Measurements from ENCODE around the gene RAB27A. TPM values are rescaled to one million over a fixed set of nuclear protein-coding genes. Genes with fewer than 3 reads are reported as not detected.
"Not testable (repeated sequence)": the region's sequence is repeated elsewhere in the genome, so short reads cannot be mapped to it uniquely, and the experiment has no call there.

RAB27A gene
- polyA plus RNA-seq, 1 donor: 28.1 TPM

GRCh38 chr15:55267401-55268175 is 22.0 kb downstream of the RAB27A start:
- no peaks in the 10 kb centered on the region for H3K36me3 ChIP-seq (ENCODE audit: control insufficient read depth, insufficient read depth, low read length)
- WGBS (ENCODE audit: insufficient coverage, low lambda C conversion rate): 0% methylated on average over 1 of the region's 10 CpGs
- peak in 1 of 2 donors; percentile 44 for DNase-seq
- H3K9me3 ChIP-seq (ENCODE audit: control insufficient read depth, low read depth, low read length): no peaks in the 10 kb centered on the region
- H3K27ac ChIP-seq (ENCODE audit: low read length): no peak overlapping the region
- no peaks in the 10 kb centered on the region for H3K4me1 ChIP-seq (ENCODE audit: control insufficient read depth, insufficient read depth, low read length)
- H3K27me3 ChIP-seq (ENCODE audit: control insufficient read depth, insufficient read depth, low read length): no peaks in the 10 kb centered on the region
- H3K4me3 ChIP-seq (ENCODE audit: low read length): no peak overlapping the region

DNA sequence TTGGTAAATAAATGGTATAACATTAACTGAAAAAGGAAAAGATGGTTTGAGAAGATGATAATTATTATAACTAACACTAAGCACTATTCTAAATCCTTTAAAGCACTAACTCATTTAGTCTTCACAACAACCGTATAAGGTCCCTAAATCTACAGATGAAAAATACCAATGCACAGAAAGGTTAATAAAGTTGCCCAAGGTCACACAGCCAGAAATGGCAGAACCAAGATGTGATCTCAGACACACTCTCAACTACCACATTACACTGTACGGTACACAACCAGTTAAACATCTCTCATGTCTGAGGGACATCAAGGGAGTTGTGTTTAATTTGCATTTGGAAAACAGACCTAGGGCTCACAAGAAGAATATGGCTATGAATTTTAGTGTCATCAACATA is 23.1 kb downstream of the RAB27A start:
- no peak for DNase-seq
- no peaks in the 10 kb centered on the region for H3K27me3 ChIP-seq (ENCODE audit: control insufficient read depth, insufficient read depth, low read length)
- no peak overlapping the region for H3K4me3 ChIP-seq (ENCODE audit: low read length)
- H3K36me3 ChIP-seq (ENCODE audit: control insufficient read depth, insufficient read depth, low read length): no peaks in the 10 kb centered on the region
- no peak overlapping the region for H3K27ac ChIP-seq (ENCODE audit: low read length)
- no CpG with 5 or more reads among the region's 2 CpGs for WGBS (ENCODE audit: insufficient coverage, low lambda C conversion rate)
- no peaks in the 10 kb centered on the region for H3K9me3 ChIP-seq (ENCODE audit: control insufficient read depth, low read depth, low read length)
- no peaks in the 10 kb centered on the region for H3K4me1 ChIP-seq (ENCODE audit: control insufficient read depth, insufficient read depth, low read length)

DNA sequence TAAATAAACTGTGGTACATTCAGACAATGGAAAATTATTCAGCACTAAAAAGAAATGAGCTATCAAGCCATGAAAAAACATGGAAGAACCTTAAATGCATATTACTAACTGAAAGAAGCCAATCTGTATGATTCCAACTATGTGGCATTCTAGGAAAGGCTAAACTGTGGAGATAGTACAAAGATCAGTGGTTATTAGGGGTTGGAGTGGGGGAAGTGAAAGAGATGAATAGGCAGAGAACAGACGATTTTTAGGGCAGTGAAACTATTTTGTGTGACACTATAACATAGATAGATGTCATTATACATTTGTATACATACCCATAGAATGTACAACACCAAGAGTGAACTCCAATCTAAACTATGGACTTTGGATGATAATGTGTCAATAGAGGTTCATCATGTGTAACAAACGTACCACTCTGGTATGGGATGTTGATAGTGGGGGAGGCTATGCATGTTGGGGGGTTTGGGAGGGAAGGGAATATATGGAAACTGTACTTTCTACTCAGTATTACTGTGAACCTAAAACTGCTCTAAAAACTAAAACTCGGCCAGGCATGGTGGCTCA is 29.0 kb downstream of the RAB27A start:
- DNase-seq: no peak
- WGBS (ENCODE audit: insufficient coverage, low lambda C conversion rate): no CpG with 5 or more reads among the region's 3 CpGs
- Histone ChIP-seq H3K9me3 (ENCODE audit: control insufficient read depth, low read depth, low read length) (no peaks in the 10 kb centered on the region), H3K4me1 (ENCODE audit: control insufficient read depth, insufficient read depth, low read length) (no peaks in the 10 kb centered on the region), H3K27ac (ENCODE audit: low read length) (no peak overlapping the region), H3K27me3 (ENCODE audit: control insufficient read depth, insufficient read depth, low read length) (no peaks in the 10 kb centered on the region), H3K36me3 (ENCODE audit: control insufficient read depth, insufficient read depth, low read length) (no peaks in the 10 kb centered on the region), H3K4me3 (ENCODE audit: low read length) (no peak overlapping the region)

DNA sequence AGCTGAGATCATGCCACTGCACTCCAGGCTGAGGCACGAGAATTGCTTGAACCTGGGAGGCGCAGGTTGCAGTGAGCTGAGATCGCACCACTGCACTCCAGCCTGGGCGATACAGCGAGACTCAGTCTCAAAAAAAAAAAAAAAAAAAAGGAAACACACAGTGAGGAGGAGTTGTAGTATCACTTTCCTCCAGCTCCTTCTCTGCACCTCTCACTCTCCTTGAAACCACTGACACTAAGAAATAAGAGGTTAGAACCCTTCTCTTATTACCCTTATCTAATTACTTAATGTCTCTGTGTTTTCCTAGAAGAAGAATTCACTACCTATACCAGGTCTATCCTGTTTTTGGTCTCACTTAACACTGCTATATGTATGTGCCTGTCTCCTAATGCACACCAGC is 31.7 kb downstream of the RAB27A start:
- Histone ChIP-seq H3K27me3 (ENCODE audit: control insufficient read depth, insufficient read depth, low read length) (no peaks in the 10 kb centered on the region), H3K4me3 (ENCODE audit: low read length) (no peak overlapping the region), H3K36me3 (ENCODE audit: control insufficient read depth, insufficient read depth, low read length) (no peaks in the 10 kb centered on the region), H3K27ac (ENCODE audit: low read length) (no peak overlapping the region), H3K4me1 (ENCODE audit: control insufficient read depth, insufficient read depth, low read length) (no peaks in the 10 kb centered on the region), H3K9me3 (ENCODE audit: control insufficient read depth, low read depth, low read length) (no peaks in the 10 kb centered on the region)
- WGBS (ENCODE audit: insufficient coverage, low lambda C conversion rate): no CpG with 5 or more reads among the region's 5 CpGs
- DNase-seq: no peak

- H3K4me3 ChIP-seq (ENCODE audit: low read length): no peak overlapping the region
- no peak overlapping the region for H3K27ac ChIP-seq (ENCODE audit: low read length)
- no peaks in the 10 kb centered on the region for H3K4me1 ChIP-seq (ENCODE audit: control insufficient read depth, insufficient read depth, low read length)
- no peaks in the 10 kb centered on the region for H3K27me3 ChIP-seq (ENCODE audit: control insufficient read depth, insufficient read depth, low read length)
- DNase-seq: no peak
- H3K36me3 ChIP-seq (ENCODE audit: control insufficient read depth, insufficient read depth, low read length): no peaks in the 10 kb centered on the region
- H3K9me3 ChIP-seq (ENCODE audit: control insufficient read depth, low read depth, low read length): no peaks in the 10 kb centered on the region
- WGBS (ENCODE audit: insufficient coverage, low lambda C conversion rate): no CpG with 5 or more reads among the region's 1 CpG
These were observed 32.5 kb downstream of the RAB27A start for GRCh38 chr15:55257012-55257670.

GRCh38 chr15:55256281-55257011 is 33.2 kb downstream of the RAB27A start:
- H3K27ac ChIP-seq (ENCODE audit: low read length): no peak overlapping the region
- no peaks in the 10 kb centered on the region for H3K4me1 ChIP-seq (ENCODE audit: control insufficient read depth, insufficient read depth, low read length)
- no CpG with 5 or more reads among the region's 4 CpGs for WGBS (ENCODE audit: insufficient coverage, low lambda C conversion rate)
- H3K36me3 ChIP-seq (ENCODE audit: control insufficient read depth, insufficient read depth, low read length): no peaks in the 10 kb centered on the region
- no peaks in the 10 kb centered on the region for H3K9me3 ChIP-seq (ENCODE audit: control insufficient read depth, low read depth, low read length)
- H3K27me3 ChIP-seq (ENCODE audit: control insufficient read depth, insufficient read depth, low read length): no peaks in the 10 kb centered on the region
- no peak for DNase-seq
- no peak overlapping the region for H3K4me3 ChIP-seq (ENCODE audit: low read length)

GRCh38 chr15:55255714-55256113 is 33.9 kb downstream of the RAB27A start:
- Histone ChIP-seq H3K27ac (ENCODE audit: low read length) (no peak overlapping the region), H3K36me3 (ENCODE audit: control insufficient read depth, insufficient read depth, low read length) (no peaks in the 10 kb centered on the region), H3K27me3 (ENCODE audit: control insufficient read depth, insufficient read depth, low read length) (no peaks in the 10 kb centered on the region), H3K4me3 (ENCODE audit: low read length) (no peak overlapping the region), H3K9me3 (ENCODE audit: control insufficient read depth, low read depth, low read length) (no peaks in the 10 kb centered on the region), H3K4me1 (ENCODE audit: control insufficient read depth, insufficient read depth, low read length) (no peaks in the 10 kb centered on the region)
- no peak for DNase-seq
- 92% methylated on average over 2 of the region's 5 CpGs for WGBS (ENCODE audit: insufficient coverage, low lambda C conversion rate)

GRCh38 chr15:55254916-55255679 is 34.5 kb downstream of the RAB27A start:
- no peak for DNase-seq
- no peaks in the 10 kb centered on the region for H3K9me3 ChIP-seq (ENCODE audit: control insufficient read depth, low read depth, low read length)
- H3K4me1 ChIP-seq (ENCODE audit: control insufficient read depth, insufficient read depth, low read length): peaks cover 1% of the 10 kb centered on the region
- no peaks in the 10 kb centered on the region for H3K27me3 ChIP-seq (ENCODE audit: control insufficient read depth, insufficient read depth, low read length)
- WGBS (ENCODE audit: insufficient coverage, low lambda C conversion rate): 100% methylated on average over 1 of the region's 4 CpGs
- no peak overlapping the region for H3K4me3 ChIP-seq (ENCODE audit: low read length)
- H3K27ac ChIP-seq (ENCODE audit: low read length): no peak overlapping the region
- H3K36me3 ChIP-seq (ENCODE audit: control insufficient read depth, insufficient read depth, low read length): no peaks in the 10 kb centered on the region

DNA sequence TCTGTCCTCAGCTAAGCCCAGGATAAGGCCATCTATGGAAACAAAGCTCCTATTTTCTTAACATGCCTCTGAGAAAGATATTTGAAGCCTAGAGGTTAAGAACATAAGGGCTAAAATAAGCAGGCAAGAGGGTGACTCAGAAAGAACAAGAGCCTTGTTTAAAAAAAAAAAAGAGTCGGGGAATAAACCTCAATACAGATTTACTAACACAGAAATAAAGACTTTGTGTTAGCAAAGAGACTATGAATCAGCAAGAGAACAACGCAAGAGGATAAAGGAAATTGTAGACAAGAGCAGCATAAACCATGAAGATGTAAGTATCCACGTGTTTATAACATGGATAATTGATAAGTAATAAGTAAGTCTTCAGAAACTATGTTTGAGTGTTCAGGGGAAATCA is 36.0 kb downstream of the RAB27A start:
- DNase-seq: no peak
- H3K27ac ChIP-seq (ENCODE audit: low read length): no peak overlapping the region
- no peak overlapping the region for H3K4me3 ChIP-seq (ENCODE audit: low read length)
- H3K9me3 ChIP-seq (ENCODE audit: control insufficient read depth, low read depth, low read length): no peaks in the 10 kb centered on the region
- H3K27me3 ChIP-seq (ENCODE audit: control insufficient read depth, insufficient read depth, low read length): no peaks in the 10 kb centered on the region
- no peaks in the 10 kb centered on the region for H3K36me3 ChIP-seq (ENCODE audit: control insufficient read depth, insufficient read depth, low read length)
- H3K4me1 ChIP-seq (ENCODE audit: control insufficient read depth, insufficient read depth, low read length): peaks cover 5% of the 10 kb centered on the region
- WGBS (ENCODE audit: insufficient coverage, low lambda C conversion rate): no CpG with 5 or more reads among the region's 3 CpGs

GRCh38 chr15:55252201-55252600 is 37.4 kb downstream of the RAB27A start:
- H3K36me3 ChIP-seq (ENCODE audit: control insufficient read depth, insufficient read depth, low read length); H3K9me3 ChIP-seq (ENCODE audit: control insufficient read depth, low read depth, low read length); H3K27me3 ChIP-seq (ENCODE audit: control insufficient read depth, insufficient read depth, low read length); H3K27ac ChIP-seq (ENCODE audit: low read length); DNase-seq; H3K4me3 ChIP-seq (ENCODE audit: low read length); H3K4me1 ChIP-seq (ENCODE audit: control insufficient read depth, insufficient read depth, low read length): not testable (repeated sequence)
- 100% methylated on average over 1 of the region's 8 CpGs for WGBS (ENCODE audit: insufficient coverage, low lambda C conversion rate)
